GM18520 (cell line): ENCODE results near the gene UBR2.
A peak's percentile ranks its signal among the peaks of the same experiment; 100 is the strongest.
"Not testable (repeated sequence)": the region's sequence is repeated elsewhere in the genome, so short reads cannot be mapped to it uniquely, and the experiment has no call there.

Experiments used
- ATAC-seq: cut with Tn5 transposase; IDR thresholded peaks from one replicate; pipeline ENCODE4 v1.9.1; 2021; ENCODE audit not compliant: unreplicated experiment

Gene UBR2

GRCh38 chr6:42726485-42727086 is 162.8 kb downstream of the UBR2 start:
- peak; percentile 76 for ATAC-seq

GRCh38 chr6:42727087-42727611 is 163.3 kb downstream of the UBR2 start:
- ATAC-seq, result no peak

GRCh38 chr6:42727627-42728026 is 163.8 kb downstream of the UBR2 start:
- no peak for ATAC-seq

GRCh38 chr6:42729731-42730130 is 165.9 kb downstream of the UBR2 start:
- ATAC-seq, result no peak

- ATAC-seq, result not testable (repeated sequence)
These were observed 170.1 kb downstream of the UBR2 start for GRCh38 chr6:42733867-42734481.

- ATAC-seq, result no peak
These were observed 172.1 kb downstream of the UBR2 start for GRCh38 chr6:42735976-42736375.

- no peak for ATAC-seq
These were observed 176.9 kb downstream of the UBR2 start for GRCh38 chr6:42740725-42741124.

- ATAC-seq, result no peak
These were observed 178.5 kb downstream of the UBR2 start for GRCh38 chr6:42742116-42742894.
